NCI-H82 treated with DMSO at 0.1 percent for 48 hours (cell line): ENCODE data around the gene GJC1.
"Not testable (repeated sequence)": the region's sequence is repeated elsewhere in the genome, so short reads cannot be mapped to it uniquely, and the experiment has no call there.

ENCODE experiments used
- DNase-seq: peaks from one replicate; lab custom pipeline; 2025; ENCODE audit not compliant: unreplicated experiment; lab: John Stamatoyannopoulos, UW

The GJC1 gene

DNA sequence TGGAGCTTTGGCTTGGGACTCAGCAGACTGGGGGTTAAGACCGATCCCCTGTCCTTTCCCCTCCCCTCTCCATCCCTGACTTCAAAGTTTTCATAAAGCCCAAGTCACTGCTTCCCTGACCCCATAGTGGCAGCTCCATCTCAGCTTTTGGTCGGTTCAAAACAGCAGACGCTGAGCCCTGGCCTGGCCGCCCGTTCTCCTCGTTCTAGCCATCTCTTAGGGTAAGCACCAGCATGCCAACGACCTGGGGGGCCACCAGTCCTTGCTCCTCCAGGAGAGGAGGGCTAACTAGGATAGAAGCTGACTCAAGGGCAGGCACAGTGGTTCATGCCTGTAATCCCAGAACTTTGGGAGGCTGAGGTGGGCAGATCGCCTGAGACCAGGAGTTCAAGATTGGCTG is 16.1 kb upstream of the GJC1 start:
- no peak for DNase-seq

DNA sequence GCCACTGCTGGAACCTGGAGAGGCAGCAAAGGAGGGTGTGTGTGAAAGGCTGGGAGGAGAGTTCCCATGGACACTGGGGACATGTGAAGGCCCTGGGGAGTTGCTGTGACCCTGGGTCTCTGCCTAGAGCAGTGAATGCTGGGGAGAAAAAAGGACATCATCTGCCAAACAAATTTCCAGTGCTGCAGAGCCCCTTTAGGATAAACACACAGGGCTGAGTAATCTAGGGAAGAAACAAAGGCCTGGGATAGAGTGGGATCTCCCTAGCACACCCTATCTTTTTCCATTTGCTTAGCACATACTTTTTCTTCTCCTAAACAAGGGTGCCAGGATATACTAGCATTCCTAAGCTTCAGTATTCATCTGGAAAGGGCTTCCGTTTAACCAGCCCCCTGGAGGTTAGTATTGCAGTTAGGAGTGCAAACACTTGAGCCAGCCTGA is 14.3 kb upstream of the GJC1 start:
- no peak for DNase-seq

DNA sequence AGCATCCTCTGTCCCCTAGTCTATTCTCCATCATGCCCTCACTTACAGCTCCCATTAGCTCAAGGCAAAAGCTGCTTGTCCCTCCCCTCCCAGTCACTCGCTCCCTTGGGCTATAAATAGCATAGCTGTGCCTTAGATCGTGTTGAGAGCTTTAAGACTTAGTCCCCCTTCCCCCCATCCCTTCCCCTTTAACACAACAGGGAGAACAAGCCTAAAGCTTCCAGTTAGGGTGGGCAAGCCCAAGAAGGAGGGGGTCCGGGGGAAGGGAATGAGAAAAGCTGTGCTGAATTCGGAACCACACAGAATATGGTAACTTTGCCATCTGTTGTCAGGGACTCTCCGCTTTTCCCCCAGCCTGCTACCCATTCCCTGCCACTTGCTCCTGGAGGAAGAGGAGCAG is 12.7 kb upstream of the GJC1 start:
- peak; percentile 94 for DNase-seq

DNA sequence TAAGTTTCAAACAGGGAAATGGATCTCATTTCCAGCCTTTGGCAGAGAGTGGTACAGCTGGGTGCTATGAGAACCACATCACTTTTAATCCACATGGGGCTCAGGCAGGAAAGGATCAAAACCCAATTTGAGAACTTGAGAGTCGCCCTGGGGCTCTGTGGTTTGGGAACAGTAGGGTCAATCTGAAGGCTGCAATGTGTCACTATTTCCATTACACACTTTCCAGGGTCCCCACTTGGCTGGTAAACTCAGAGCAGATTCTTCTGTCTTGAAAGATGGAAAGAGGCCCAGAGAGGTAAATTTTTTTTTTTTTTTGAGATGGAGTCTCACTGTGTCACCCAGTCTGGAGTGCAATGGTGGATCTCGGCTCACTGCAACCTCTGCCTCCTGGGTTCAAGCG is 10.8 kb upstream of the GJC1 start:
- DNase-seq, result no peak

DNA sequence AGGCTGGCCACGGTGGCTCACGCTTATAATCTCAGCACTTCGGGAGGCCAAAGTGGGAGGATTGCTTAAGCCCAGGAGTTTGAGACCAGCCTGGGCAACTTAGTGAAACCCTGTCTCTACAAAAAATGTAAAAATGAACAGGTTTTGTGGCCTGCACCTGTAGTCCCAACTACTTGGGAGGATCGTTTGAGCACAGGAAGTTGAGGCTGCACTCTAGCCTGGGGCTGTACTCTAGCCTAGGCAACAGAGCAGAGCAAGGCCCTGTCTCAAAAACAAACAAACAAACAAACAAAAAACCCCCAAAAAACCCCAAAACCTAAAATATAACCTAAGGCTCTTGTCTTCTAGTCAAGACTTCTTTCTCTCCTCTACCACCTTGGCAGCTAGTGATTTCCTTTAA is 10.2 kb upstream of the GJC1 start:
- no peak for DNase-seq

DNA sequence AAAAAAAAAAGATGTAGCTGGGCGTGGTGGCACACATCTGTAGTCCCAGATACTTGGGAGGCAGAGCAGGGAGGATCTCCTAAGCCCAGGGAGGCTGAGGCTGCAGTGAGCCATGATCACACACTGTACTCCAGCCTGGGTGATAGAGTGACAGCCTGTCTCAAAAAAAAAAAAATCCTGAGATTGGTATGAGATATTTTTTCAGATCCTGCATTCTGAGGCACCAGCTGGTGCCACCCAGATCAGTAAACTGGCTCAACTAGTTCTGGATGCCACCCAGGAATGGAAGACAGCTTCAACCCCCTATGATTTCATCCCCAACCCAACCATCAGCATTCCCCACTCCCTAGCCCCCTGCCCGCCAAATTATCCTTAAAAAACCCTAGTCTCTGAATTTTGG is 7.1 kb upstream of the GJC1 start:
- DNase-seq, result no peak

DNA sequence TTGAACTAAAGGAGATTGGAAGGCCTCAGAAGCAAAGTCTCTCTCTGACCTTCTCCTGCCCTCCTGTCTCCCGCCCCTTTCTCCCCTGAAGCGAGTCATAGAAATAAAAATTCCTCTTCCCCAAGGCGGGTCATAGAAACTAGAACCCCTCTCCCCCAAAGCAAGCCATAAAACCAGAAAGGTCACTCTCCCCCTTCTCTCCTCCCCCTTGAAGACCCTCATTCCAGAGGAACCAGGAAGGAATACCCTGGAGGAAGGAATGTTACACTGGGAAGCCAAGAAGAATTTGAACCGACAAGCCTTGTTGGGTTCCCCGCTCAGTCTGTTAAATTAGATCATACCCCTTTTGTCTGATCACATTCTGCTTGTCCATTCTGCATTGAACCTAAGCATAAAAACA is 2.7 kb upstream of the GJC1 start:
- no peak for DNase-seq

DNA sequence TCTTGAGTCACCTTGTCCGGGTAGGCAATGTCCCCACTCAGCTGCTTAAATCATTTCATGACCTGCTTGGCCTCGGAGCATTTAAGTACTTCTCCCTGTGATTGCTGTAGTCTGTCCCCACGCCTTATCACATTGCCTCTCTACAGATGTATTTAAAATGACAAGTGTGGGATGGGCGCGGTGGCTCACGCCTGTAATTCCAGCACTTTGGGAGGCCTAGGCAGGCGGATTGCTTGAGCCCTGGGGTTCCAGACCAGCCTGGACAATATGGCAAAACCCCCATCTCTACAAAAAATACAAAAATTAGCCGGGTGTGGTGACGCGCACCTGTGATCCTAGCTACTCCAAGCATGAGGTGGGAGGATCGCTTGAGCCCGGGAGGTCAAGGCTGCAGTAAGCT is 1.3 kb upstream of the GJC1 start:
- DNase-seq, result no peak

DNA sequence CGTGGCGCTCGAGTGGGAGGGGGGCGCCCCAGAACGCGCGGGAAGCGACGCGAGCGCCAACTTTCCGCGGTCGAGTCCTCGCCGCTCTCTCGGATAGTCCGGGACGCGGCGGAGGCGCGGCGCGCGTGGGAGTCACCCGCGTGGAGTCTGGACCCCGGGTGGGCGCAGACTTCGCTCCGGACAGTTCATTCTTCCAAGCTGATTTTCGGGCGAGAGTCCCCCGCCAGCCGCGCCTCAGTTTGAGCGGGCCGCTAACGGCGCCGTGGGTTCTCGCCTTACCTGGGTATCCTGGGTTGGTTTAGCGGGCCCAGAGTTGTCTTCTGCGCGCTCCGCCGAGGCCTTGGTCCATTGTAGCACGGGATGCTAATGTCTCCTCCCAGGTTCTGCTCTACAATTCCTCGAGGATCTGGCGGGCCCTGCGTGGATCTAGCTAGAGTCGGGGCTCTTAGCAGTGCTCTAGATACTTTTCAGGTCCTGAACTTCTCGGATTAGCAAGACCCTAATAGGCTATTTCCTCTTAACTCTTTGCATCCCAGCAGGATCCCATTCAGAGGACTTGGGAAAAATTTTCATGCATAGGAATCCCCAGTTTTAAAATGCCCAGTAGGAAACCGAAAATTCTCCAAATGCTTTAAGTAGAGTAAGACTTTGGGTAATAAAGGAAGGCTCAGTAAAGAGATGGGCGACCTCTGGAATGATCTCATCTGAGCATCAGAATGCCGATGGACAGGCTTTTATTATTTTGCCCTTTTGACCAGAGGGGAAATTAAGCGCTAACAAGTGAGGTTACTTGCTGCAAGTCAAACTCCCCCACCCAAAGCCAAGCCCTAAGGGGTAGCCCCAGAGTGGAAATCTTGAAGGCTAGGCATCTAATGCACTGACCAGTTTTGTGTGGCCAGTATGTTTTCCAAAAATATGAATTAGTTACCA is 537 bp upstream of the GJC1 start:
- no peak for DNase-seq

DNA sequence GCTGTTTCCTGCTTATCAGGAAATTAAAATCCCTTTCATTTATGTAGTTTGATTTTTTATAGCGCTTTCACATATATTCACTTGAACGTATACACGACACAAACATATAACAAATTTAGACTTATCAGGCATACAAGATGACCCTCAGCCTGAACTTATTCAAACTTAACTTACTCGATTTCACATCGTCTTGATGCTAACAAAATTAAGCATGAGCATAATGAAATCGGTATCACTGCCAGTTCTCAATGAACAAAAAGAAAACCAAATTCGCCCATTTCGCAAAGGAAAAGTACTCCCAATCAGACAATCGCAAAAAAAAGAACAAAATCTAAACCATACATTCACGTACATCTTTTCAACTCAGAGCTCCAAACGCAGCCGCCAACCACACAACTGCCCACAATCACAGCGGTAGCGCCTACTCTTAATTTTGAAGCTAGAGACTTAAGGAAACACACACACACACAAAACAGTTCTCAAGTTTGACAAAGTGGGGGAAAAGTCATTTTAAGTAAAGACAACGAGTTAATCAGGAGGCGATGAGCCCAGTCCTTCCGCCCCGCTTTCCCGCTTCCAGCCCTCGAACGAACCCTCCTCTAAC is 1.1 kb downstream of the GJC1 start:
- no peak for DNase-seq

DNA sequence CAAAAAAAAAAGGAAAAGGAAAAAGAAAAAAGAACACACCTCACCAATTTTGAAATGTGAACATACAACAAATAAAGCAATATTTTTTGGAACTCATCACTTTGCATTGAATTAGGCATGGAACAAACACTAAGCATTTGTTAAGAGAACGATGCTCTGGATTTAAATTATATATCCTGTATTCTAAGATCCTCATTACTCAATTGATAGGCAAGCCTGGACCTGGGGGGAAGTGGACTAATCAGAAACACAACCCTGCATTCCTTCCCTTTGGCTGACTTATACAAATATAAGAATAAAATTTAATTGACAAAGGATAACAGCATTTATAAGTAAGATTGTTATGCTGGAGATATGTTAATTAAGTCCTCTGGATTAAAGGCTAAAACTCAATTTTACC is 2.2 kb downstream of the GJC1 start:
- DNase-seq, result no peak

DNA sequence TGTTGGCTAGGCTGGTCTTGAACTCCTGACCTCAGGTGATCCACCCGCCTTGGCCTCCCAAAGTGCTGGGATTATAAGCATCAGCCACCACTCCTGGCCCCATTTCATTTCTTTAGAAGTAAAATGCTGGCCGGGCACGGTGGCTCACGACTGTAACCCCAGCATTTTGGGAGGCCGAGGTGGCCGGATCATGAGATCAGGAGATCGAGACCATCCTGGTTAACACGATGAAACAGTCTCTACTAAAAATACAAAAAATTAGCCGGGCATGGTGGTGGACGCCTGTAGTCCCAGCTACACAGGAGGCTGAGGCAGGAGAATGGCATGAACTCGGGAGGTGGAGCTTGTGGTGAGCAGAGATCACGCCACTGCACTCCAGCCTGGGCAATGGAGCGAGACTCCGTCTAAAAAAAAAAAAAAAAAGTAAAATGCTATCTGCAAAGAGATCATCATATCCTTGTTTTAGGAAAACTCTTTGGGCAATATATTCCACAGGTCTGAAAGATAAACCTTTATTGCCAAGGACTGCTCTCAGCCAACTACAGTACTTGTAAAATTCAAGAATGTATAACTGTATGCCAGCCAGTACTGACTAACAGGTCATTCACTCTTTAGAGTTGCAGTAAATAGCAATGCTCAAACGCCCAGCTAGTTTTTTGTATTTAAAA is 3.8 kb downstream of the GJC1 start:
- no peak for DNase-seq

DNA sequence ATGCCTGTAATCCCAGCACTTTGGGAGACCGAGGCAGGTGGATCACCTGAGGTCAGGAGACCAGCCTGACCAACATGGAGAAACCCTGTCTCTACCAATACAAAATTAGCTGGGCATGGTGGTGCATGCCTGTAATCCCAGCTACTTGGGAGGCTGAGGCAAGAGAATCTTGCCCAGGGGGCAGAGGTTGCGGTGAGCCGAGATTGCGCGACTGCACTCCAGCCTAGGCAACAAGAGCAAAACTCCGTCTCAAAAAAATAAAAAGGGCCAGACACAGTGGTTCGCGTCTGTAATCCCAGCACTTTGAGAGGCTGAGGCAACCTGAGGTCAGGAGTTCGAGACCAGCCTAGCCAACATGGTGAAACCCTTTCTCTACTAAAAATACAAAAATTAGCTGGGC is 4.9 kb downstream of the GJC1 start:
- not testable (repeated sequence) for DNase-seq

DNA sequence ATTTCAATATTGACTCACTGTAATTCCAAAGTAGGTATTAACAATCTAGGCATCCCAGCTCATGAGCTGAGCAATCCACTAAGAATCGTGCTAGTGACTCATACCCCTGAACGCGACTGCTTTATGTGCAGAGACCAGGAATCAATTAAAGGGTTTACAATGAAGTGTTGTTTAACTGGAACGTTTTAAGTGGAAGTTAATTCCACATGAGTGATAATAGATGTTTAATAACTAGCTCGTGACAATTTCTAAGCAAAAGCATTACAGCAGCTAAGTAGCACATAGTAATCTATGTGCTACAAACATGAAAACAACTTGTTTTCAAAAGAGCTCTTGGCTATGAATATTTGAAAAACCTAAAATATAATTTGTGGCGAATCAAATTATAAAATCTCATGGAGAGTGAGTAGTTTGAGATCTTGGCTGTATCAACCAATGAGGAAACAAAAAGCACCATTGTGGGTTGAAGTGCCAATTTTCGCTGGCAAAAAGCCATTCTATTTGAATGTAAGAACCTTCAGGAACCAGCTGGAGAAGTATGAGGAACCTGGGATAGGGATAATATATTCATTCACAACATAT is 9.4 kb downstream of the GJC1 start:
- DNase-seq, result peak; percentile 20

DNA sequence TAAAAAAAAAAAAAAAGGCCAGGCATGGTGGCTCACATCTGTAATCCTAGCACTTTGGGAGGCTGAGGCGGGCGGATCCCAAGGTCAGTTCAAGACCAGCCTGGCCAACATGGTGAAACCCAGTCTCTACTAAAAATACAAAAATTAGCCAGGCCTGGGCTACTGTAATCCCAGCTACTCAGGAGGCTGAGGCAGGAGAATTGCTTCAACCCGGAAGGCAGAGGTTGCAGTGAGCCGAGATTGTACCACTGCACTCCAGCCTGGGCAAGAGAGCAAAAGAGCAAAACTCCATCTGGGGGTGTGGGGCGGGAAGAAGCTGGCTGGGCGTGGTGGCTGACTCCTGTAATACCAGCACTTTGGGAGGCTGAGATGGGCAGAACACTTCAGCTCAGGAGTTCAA is 11.6 kb downstream of the GJC1 start:
- DNase-seq, result not testable (repeated sequence)

DNA sequence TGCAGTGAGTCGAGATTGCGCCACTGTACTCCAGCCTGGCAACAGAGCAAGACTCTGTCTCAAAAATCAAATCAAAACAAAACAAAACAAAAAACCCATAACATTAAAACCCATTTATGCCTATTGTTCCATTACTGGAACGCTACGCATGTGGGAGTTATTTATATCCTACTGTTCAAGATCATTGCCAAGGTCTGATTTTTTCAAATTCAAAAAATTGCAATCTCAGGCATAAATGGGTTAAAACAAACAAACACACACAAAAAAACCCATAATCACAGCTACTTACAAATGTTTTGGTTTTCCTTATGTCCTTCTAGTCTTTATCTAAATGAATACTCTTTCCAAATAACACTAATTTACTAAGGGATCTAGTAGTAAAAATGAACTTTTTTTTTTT is 17.8 kb downstream of the GJC1 start:
- DNase-seq, result no peak

DNA sequence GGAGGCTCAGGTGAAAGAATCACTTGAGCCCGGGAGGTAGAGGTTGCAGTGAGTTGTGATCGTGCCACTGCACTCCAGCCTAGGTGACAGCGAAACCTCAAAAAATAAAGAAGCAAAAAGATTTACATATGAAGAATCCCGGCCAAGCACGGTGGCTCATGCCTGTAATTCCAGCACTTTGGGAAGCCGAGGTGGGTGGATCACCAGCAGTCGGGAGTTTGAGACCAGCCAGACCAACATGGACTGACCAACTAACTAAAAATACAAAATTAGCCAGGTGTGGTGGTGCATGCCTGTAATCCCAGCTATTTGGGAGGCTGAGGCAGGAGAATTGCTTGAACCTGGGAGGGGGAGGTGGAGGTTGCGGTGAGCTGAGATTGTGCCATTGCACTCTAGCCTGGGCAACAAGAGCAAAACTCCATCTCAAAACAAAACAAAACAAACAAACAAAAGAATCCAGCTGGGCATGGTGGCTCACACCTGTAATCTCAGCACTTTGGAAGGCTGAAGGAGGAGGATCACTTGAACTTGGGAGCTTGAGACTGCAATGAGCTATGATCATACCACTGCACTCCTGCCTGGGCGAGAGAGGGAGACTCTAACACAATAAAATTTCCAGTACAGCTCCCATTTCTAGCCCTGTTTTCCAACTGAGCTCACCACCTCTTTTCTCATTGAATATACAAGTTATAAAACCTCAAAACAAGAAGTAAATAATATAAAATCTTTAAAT is 21.3 kb downstream of the GJC1 start:
- not testable (repeated sequence) for DNase-seq

DNA sequence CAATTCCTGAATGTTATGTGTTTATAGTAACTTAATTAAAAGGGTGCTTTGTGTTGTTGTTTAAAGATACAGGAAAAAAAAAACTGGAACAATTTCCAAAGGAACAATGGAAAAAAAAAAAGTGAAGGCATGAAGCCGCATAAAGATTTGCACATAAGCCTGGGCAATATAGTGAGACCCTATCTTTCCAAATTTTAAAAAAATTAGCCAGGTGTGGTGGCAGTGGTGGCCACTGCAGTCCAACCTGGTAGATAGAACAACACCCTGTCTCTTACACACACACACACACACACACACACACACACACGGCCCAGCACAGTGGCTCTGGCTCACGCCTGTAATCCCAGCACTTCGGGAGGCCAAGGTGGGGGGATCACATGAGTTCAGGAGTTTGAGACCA is 21.9 kb downstream of the GJC1 start:
- no peak for DNase-seq

DNA sequence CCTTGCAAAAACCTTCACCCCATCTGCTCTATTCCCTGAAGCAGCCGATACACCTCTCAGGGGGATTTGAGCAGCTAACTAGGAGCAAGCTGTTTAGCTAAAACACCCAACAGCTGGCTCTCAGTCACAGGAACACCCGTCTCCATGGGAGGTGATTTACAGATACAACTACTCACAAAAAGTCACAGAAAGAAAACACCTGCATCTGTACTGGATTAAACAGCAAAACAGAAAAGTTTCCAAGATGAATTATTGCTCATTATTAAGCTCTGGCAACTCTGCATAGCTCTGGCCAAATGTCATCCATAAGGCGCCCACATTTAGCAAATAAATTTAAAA is 22.3 kb downstream of the GJC1 start:
- DNase-seq, result peak; percentile 80

DNA sequence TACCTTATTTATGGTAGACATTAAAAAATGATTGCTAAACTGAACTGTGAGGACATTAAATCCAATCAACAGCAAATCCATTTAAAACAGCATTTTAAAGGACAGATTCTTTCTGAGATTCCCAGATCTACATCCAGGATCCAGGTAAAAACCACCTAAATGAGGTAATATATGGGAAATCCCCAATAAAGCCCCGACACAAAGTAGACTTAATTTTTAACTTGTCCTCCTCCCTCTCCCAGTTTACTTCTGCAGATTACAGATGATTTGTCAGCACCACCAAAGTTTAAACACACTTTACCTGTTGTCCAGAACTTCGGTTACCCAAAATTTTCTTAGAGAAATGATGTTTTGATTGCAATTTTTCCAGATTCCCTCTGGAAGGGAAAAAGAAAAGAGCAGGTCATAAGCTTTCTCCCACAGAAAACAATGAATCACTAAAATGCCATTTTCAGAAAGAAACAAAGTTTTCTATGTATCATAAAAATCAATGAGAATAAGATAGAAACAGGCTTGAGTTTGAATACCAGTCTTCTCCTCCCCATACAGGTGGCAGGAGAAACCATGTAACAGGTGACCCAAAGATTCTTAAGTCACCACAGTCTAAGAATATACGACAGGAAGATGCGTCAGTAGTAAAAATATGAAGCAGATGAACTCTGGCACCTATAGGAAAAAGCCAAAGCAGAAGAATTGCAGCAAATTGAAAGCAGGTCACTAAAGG is 22.8 kb downstream of the GJC1 start:
- no peak for DNase-seq
